A549 (cell line): Measurements from ENCODE around the gene CASK. TPM values are rescaled to one million over a fixed set of nuclear protein-coding genes. Genes with fewer than 3 reads are reported as not detected.
"Not testable (repeated sequence)": the region's sequence is repeated elsewhere in the genome, so short reads cannot be mapped to it uniquely, and the experiment has no call there.

ENCODE experiments used
- ATAC-seq, 2 experiments: fragments of 200-7000 bp in 1 of 2; fragments of >200 bp in 1 of 2; cut with Nextera tagmentation in 1 of 2; cut with Tn5 transposase in 1 of 2; 3 replicates each; pipeline versions ENCODE4 v1.8.0 to v1.9.1; 2018 to 2020; ENCODE audit warnings: mild to moderate bottlenecking in 1 of 2, moderate library complexity in 1 of 2
- CTCF ChIA-PET: fragments of 300-600 bp; sonication (Branson Sonifier 250); formaldehyde crosslinking; extraction: SDS; loops from one replicate; lab custom pipeline; 2021; ENCODE audit warnings: antibody characterized with exemption, inconsistent platforms; lab: Yijun Ruan, JAX
- POLR2A ChIA-PET: fragments of 350-600 bp; formaldehyde crosslinking; extraction: SDS; loops from one replicate; lab custom pipeline; 2021; ENCODE audit warnings: antibody characterized with exemption, inconsistent platforms; lab: Yijun Ruan, JAX
- DNase-seq, 2 experiments: peaks; one replicate each; pipeline versions ENCODE4 v3.0.0 to v3.0.0-alpha.2; 2011 to 2016; ENCODE audit warnings: low read depth in 1 of 2, low spot score in 1 of 2
- FAIRE-seq: peaks from 2 replicates; lab custom pipeline; 2011; peaks lifted over from hg19 to GRCh38; lab: Jason Lieb, UNC
- H3K27ac ChIP-seq, 2 experiments: fragments of >200 bp; sonication (Bioruptor Twin); formaldehyde crosslinking; 3 replicates each; pipeline ENCODE4 v1.5.1; 2016 to 2017
- H3K4me1 ChIP-seq: fragments of >200 bp; sonication (Bioruptor Twin); formaldehyde crosslinking; 3 replicates; pipeline ENCODE4 v1.6.1; 2016
- H3K4me2 ChIP-seq: fragments of >200 bp; sonication (Bioruptor Twin); formaldehyde crosslinking; 3 replicates; pipeline ENCODE4 v1.6.1; 2016
- H3K4me3 ChIP-seq: fragments of >200 bp; sonication (Bioruptor Twin); formaldehyde crosslinking; 3 replicates; pipeline ENCODE4 v1.5.1; 2016
- H3K9me3 ChIP-seq: fragments of >200 bp; sonication (Bioruptor Twin); formaldehyde crosslinking; 3 replicates; pipeline ENCODE4 v1.6.1; 2016
- CBX8 ChIP-seq: fragments of 200-600 bp; sonication (generic); IDR thresholded peaks from 2 replicates; pipeline ENCODE4 v1.6.1; 2016
- CEBPB ChIP-seq, 2 experiments: fragments of >200 bp in 1 of 2; sonication (Bioruptor Twin) in 1 of 2; formaldehyde crosslinking in 1 of 2; IDR thresholded peaks; 2 replicates each; pipeline ENCODE4 v1.6.1; 2012 to 2016
- CHD2 ChIP-seq: fragments of 150-350 bp; IDR thresholded peaks from 2 replicates; pipeline ENCODE4 v1.6.1; 2014; ENCODE audit warnings: low read length; ENCODE audit not compliant: partially characterized antibody
- CTCF ChIP-seq: fragments of >200 bp; sonication (Bioruptor Twin); formaldehyde crosslinking; IDR thresholded peaks from 3 replicates; pipeline ENCODE4 v1.5.1; 2016
- EHMT2 ChIP-seq: fragments of 200-600 bp; sonication (generic); IDR thresholded peaks from 2 replicates; pipeline ENCODE4 v1.6.1; 2016; ENCODE audit warnings: antibody characterized with exemption, low read depth, mild to moderate bottlenecking, moderate library complexity
- HOXB13 ChIP-seq: fragments of 250-450 bp; sonication (Bioruptor Pico); IDR thresholded peaks from 2 replicates; pipeline ENCODE4 v1.5.0; 2020; ENCODE audit warnings: low read depth, mild to moderate bottlenecking, moderate library complexity
- JUNB ChIP-seq: fragments of >200 bp; sonication (Bioruptor Twin); formaldehyde crosslinking; IDR thresholded peaks from 2 replicates; pipeline ENCODE4 v1.6.1; 2016
- MYC ChIP-seq: IDR thresholded peaks from 2 replicates; pipeline ENCODE4 v1.6.1; 2012; ENCODE audit warnings: mild to moderate bottlenecking, inconsistent platforms, low read length, improper control_type of control experiment, borderline replicate concordance
- NR3C1 ChIP-seq: fragments of >200 bp; sonication (Bioruptor Twin); formaldehyde crosslinking; IDR thresholded peaks from 3 replicates; pipeline ENCODE4 v1.6.1; 2017
- POLR2A ChIP-seq: IDR thresholded peaks from 2 replicates; pipeline ENCODE4 v1.6.1; 2012; ENCODE audit warnings: mild to moderate bottlenecking, low read length
- ZC3H11A ChIP-seq: fragments of 450-650 bp; IDR thresholded peaks from 2 replicates; pipeline ENCODE4 v1.6.1; 2014; ENCODE audit warnings: antibody characterized with exemption, mild to moderate bottlenecking
- ZFP36 ChIP-seq: fragments of 450-650 bp; IDR thresholded peaks from 2 replicates; pipeline ENCODE4 v1.6.1; 2014; ENCODE audit warnings: borderline replicate concordance; ENCODE audit not compliant: partially characterized antibody
- WGBS: methylation state at CpG from one replicate; pipeline ENCODE4 v1.1.6; 2017; ENCODE audit errors: missing lambda C conversion rate; 5-methylcytosine and 5-hydroxymethylcytosine counted together
- polyA plus RNA-seq, 4 experiments: library from polyadenylated mRNA; depleted of rRNA in 3 of 4; stranded (reverse); fragments of >200 nt; fragmentation: RNase III in 1 of 4; extraction: RNeasy Plus Mini Kit Qiagen cat#74134 plus additional on column Dnase treatment in 1 of 4; gene quantifications; 2 replicates in 3 of 4; 3 replicates in 1 of 4; pipeline ENCODE4 v1.2.3, GENCODE V29; 2011 to 2017
- TF ChIP-seq, protein P1 (sequence below): fragments of 150-350 bp; IDR thresholded peaks from 2 replicates; pipeline ENCODE4 v1.6.1; 2014; ENCODE audit warnings: low read depth, mild to moderate bottlenecking, low read length
- TF ChIP-seq, protein P2 (sequence below): IDR thresholded peaks from 2 replicates; pipeline ENCODE4 v1.6.1; 2012
- TF ChIP-seq, protein P3 (sequence below): fragments of >200 bp; sonication (Bioruptor Twin); formaldehyde crosslinking; IDR thresholded peaks from 3 replicates; pipeline ENCODE4 v1.6.1; 2016

The CASK gene
- polyA plus RNA-seq, 2 of the 4 experiments (the other 2 are of a cell fraction): 23.3 to 57.6 TPM

DNA sequence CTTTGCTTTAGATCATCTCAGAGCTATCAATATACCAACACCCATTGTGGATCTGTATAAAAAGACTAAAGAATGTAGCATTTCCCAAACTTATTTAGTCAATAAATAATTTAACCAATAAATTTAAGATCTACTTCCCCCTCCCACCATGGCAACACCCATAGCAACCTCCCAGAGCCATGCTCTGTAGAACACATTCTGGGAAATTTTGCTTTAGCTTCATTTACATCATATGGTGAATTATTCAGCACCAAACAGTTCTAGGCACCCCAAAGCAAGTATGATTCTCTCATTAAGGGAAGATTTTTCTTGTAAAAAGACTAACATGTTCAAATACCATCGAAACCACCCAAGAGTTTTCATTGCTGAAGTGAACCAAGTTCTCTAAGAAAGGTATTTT is 315.1 kb downstream of the CASK start:
- TF ChIP-seq, protein P1, sequence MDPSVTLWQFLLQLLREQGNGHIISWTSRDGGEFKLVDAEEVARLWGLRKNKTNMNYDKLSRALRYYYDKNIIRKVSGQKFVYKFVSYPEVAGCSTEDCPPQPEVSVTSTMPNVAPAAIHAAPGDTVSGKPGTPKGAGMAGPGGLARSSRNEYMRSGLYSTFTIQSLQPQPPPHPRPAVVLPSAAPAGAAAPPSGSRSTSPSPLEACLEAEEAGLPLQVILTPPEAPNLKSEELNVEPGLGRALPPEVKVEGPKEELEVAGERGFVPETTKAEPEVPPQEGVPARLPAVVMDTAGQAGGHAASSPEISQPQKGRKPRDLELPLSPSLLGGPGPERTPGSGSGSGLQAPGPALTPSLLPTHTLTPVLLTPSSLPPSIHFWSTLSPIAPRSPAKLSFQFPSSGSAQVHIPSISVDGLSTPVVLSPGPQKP: no peak
- no peak for TF ChIP-seq EHMT2
- no peak for TF ChIP-seq CTCF
- no peak for TF ChIP-seq ZFP36
- no peak for TF ChIP-seq NR3C1
- TF ChIP-seq JUNB: no peak
- no peak for TF ChIP-seq HOXB13 (CRISPR knock-in tag)
- TF ChIP-seq MYC: no peak
- no peak for TF ChIP-seq CHD2
- TF ChIP-seq ZC3H11A: no peak
- TF ChIP-seq, protein P2, sequence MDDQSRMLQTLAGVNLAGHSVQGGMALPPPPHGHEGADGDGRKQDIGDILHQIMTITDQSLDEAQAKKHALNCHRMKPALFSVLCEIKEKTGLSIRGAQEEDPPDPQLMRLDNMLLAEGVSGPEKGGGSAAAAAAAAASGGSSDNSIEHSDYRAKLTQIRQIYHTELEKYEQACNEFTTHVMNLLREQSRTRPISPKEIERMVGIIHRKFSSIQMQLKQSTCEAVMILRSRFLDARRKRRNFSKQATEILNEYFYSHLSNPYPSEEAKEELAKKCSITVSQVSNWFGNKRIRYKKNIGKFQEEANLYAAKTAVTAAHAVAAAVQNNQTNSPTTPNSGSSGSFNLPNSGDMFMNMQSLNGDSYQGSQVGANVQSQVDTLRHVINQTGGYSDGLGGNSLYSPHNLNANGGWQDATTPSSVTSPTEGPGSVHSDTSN: no peak
- H3K4me1 ChIP-seq: no peaks in the 10 kb centered on the region
- POLR2A ChIA-PET: no interaction called here
- FAIRE-seq (no peak), DNase-seq (no peak), ATAC-seq (no peak)
- H3K4me2 ChIP-seq: no peak overlapping the region
- no peaks in the 10 kb centered on the region for H3K9me3 ChIP-seq
- CTCF ChIA-PET: no interaction called here
- H3K27ac ChIP-seq: no peak overlapping the region
- 95% methylated on average over 1 of the region's 1 CpG for WGBS
- no peak overlapping the region for H3K4me3 ChIP-seq

DNA sequence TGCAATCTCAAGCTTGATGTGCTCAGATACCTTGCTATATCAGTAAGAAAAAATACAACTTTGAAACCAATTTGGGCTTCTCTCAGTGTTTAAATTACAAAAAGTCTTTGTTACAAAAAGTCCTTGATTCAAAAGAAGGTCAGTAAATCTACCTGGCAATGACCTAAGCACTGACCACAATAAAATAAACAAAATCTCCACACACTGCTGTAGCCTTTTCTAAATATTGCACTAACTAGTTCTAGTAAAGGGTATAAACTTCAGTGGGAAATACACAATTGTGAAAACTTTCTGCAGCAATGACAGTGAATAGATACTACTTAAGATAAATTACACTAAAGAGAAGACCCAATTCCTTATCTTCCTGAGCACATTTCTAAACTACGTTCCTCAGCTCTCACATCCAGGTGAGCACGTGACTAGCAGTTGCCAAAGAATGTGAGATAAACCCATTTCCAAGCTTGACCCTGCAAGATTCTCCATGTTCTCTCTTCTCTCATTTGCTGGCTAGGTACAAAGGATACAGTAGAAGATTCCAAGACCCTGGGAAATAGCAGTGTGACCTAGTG is 316.0 kb downstream of the CASK start:
- Histone ChIP-seq H3K9me3 (no peaks in the 10 kb centered on the region), H3K4me1 (no peaks in the 10 kb centered on the region), H3K4me2 (no peak overlapping the region), H3K4me3 (no peak overlapping the region), H3K27ac (no peak overlapping the region)
- no peak for ATAC-seq
- POLR2A ChIA-PET: interaction anchor here (0.7 kb wide), 1 partner anchor 14 kb away, joined by 3 read pairs; no protein-coding TSS in a partner anchor
- no peak for FAIRE-seq
- no peak for DNase-seq
- 92% methylated on average over 2 of the region's 2 CpGs for whole genome bisulfite sequencing
- no peak for TF ChIP-seq CBX8
- TF ChIP-seq EHMT2: no peak
- TF ChIP-seq, protein P3, sequence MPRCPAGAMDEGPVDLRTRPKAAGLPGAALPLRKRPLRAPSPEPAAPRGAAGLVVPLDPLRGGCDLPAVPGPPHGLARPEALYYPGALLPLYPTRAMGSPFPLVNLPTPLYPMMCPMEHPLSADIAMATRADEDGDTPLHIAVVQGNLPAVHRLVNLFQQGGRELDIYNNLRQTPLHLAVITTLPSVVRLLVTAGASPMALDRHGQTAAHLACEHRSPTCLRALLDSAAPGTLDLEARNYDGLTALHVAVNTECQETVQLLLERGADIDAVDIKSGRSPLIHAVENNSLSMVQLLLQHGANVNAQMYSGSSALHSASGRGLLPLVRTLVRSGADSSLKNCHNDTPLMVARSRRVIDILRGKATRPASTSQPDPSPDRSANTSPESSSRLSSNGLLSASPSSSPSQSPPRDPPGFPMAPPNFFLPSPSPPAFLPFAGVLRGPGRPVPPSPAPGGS: no peak
- TF ChIP-seq CEBPB (IDR thresholded peaks at IDR 0.05): no peak
- TF ChIP-seq POLR2A: no peak
- CTCF ChIA-PET: interaction anchor here (0.6 kb wide), 1 partner anchor 56 kb away, joined by 3 read pairs; no protein-coding TSS in a partner anchor

DNA sequence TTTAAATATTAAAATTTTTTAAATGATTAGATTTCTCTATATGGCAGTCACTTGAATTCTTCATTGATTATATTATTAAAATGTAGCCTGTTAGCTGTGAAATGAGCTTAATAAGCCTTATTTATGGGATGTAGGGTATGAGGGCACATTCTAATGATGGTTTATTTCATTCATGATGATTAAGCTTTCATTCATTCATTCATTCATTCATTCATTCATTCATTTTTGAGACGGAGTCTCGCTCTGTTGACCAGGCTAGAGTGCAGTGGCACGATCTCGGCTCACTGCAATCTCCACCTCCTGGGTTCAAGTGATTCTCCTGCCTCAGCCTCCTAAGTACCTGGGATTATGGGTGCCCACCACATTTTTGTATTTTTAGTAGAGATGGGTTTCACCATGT is 317.3 kb downstream of the CASK start:
- 97% methylated on average over 4 of the region's 4 CpGs for WGBS
- CTCF ChIA-PET, H3K4me3 ChIP-seq, H3K4me1 ChIP-seq, DNase-seq, H3K4me2 ChIP-seq, H3K27ac ChIP-seq, ATAC-seq, FAIRE-seq, H3K9me3 ChIP-seq: not testable (repeated sequence)
- POLR2A ChIA-PET: interaction anchor here (0.6 kb wide), 1 partner anchor 222 kb away, joined by 3 read pairs; no protein-coding TSS in a partner anchor
